ENCODE measurements around the gene BACH2. TPM values are rescaled to one million over a fixed set of nuclear protein-coding genes. Genes with fewer than 3 reads are reported as not detected.
A peak's percentile ranks its signal among the peaks of the same experiment; 100 is the strongest.

The BACH2 gene
- total RNA-seq, 4 donors from 2014 or later: 8.5 to 20.0 (median 13.3) TPM

DNA sequence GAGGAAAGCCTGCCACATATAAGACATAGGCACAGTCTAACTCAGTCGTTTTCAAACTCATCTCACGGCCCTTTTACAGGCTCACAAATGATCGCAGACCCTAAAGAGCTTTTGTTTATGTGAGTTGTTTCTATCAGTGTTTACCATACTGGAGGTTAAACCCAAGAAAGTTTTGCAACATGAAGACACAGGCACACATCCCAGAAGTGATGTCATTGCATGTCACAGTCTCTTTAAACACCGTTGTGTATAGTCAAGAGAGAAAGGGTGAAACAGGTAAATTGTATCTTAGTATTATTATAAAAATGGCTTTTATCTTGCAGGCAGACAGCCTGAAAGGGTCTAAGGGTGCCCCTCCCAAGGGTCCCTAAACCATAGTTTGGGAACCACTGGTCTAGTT lies 96.7 kb downstream of the BACH2 start:
- TF ChIP-seq, protein P1, sequence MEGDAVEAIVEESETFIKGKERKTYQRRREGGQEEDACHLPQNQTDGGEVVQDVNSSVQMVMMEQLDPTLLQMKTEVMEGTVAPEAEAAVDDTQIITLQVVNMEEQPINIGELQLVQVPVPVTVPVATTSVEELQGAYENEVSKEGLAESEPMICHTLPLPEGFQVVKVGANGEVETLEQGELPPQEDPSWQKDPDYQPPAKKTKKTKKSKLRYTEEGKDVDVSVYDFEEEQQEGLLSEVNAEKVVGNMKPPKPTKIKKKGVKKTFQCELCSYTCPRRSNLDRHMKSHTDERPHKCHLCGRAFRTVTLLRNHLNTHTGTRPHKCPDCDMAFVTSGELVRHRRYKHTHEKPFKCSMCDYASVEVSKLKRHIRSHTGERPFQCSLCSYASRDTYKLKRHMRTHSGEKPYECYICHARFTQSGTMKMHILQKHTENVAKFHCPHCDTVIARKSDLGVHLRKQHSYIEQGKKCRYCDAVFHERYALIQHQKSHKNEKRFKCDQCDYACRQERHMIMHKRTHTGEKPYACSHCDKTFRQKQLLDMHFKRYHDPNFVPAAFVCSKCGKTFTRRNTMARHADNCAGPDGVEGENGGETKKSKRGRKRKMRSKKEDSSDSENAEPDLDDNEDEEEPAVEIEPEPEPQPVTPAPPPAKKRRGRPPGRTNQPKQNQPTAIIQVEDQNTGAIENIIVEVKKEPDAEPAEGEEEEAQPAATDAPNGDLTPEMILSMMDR (IDR thresholded peaks at IDR 0.05): no peak
- TF ChIP-seq POLR2A (IDR thresholded peaks at IDR 0.05): no peak
- TF ChIP-seq EP300 (IDR thresholded peaks at IDR 0.05): no peak
- TF ChIP-seq POLR2AphosphoS5 (IDR thresholded peaks at IDR 0.05): no peak
- H3K36me3 ChIP-seq: no peaks in the 10 kb centered on the region
- no peak for DNase-seq (ENCODE audit: low spot score in 2 of 2)
- no peaks in the 10 kb centered on the region for H3K27me3 ChIP-seq
- peaks cover 5% of the 10 kb centered on the region for H3K4me1 ChIP-seq
- no peak overlapping the region for H3K4me3 ChIP-seq
- 80% methylated on average over 4 of the region's 4 CpGs for WGBS
- H3K9me3 ChIP-seq: no peaks in the 10 kb centered on the region
- no peak overlapping the region for H3K27ac ChIP-seq

DNA sequence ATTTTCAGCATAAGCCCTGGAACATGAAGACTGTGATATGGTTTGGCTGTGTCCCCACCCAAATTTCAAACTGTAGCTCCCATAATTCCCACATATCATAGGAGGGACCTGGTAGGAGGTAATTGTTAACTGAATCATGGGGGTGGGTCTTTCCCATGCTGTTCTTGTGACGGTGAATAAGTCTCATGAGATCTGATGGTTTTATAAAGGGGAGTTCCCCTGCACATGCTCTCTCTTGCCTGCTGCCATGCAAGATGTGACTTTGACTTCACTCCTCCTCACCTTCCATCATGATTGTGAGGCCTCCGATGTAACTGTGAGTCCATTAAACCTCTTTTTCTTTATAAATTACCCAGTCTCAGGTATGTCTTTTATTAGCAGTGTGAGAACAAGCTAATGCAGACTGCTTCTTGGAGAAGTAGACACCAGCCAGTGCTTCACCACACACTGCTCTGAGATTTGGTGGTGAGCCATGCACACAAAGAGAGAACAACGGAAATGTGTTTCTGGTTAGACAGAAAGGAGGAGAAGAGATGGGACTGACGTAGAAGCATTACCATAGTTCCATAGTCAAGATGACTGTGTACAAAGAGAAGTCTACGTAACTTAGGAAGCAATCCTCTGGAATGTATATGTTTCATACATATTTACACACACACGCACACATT lies 97.8 kb downstream of the BACH2 start:
- TF ChIP-seq, protein P1 (IDR thresholded peaks at IDR 0.05): no peak
- TF ChIP-seq EP300 (IDR thresholded peaks at IDR 0.05) (no peak), POLR2AphosphoS5 (IDR thresholded peaks at IDR 0.05) (no peak), POLR2A (IDR thresholded peaks at IDR 0.05) (no peak)
- 87% methylated on average over 6 of the region's 6 CpGs for WGBS
- no peak overlapping the region for H3K27ac ChIP-seq
- no peaks in the 10 kb centered on the region for H3K9me3 ChIP-seq
- H3K4me1 ChIP-seq: no peaks in the 10 kb centered on the region
- no peak overlapping the region for H3K4me3 ChIP-seq
- no peaks in the 10 kb centered on the region for H3K36me3 ChIP-seq
- no peak for DNase-seq (ENCODE audit: low spot score in 2 of 2)
- no peaks in the 10 kb centered on the region for H3K27me3 ChIP-seq

DNA sequence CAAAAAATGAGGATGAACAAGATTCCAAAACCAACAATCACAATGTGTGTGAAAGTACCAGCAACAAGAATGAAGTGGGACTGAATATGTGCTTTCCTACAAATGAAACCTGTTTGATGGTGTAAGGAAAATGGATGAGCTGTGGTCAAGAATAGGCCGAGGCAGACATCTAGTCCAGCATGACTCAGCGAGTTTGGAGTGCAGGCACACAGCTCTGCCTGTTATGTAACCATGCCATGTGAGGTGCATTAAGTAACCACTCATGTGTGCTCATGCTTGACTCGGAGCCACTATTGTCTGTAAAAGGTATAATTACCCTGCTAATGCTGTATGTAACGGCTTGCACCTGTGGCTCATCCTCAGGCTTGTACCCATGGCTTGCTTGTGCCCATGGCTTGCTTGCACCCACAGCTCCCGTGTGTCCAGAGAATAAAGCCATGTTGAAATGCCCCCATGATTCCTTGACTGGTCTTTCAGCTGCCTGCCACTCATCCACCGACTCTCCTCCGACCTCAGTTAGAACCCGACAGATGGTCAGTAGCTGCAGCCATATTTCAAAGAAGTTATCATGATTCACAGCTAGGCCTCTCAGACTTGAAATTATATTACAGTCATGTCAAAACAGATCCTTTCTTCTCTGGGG lies 98.7 kb downstream of the BACH2 start:
- H3K4me3 ChIP-seq: no peak overlapping the region
- H3K9me3 ChIP-seq: no peaks in the 10 kb centered on the region
- H3K27me3 ChIP-seq: no peaks in the 10 kb centered on the region
- no peaks in the 10 kb centered on the region for H3K4me1 ChIP-seq
- no peak for DNase-seq (ENCODE audit: low spot score in 2 of 2)
- H3K36me3 ChIP-seq: no peaks in the 10 kb centered on the region
- TF ChIP-seq, protein P1 (IDR thresholded peaks at IDR 0.05): no peak
- peak in 1 of 3 donors; percentile 42 for TF ChIP-seq POLR2AphosphoS5 (IDR thresholded peaks at IDR 0.05)
- WGBS: 86% methylated on average over 8 of the region's 8 CpGs
- no peak overlapping the region for H3K27ac ChIP-seq

DNA sequence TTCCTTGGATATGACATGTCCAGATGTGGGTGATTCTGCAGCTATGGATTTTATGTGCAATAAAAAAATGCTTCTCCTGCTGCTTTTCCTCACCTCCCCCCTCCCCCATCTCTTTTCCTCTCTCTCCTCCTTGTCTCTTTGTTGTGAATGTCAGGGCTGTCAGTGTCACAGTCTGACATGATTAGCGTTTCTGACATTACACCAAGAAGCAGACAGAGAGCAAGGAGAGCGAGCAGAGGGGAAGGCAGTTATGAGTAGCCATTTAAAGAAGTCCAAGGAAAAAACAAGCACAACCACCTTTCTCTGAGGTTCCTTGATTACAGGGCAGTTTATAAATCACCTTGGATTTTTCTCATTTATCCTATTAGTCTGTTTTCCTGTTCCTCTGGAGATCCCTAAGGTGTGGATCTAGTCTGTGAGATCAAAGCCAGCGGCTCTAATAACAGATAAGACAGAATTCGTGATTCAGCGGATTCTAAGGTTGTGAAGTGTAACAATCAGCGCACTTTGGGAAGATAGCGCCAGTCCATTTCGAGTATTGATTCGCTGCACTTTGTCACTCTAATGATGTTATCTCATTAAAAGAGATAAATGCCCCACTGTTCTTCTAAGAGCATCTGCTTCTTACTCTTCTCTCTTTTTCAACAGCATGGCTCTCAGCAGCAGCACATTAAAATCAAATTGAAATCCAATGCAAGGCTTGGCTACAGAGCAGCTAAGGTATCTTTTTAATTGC lies 101.4 kb downstream of the BACH2 start:
- no peaks in the 10 kb centered on the region for H3K36me3 ChIP-seq
- no peaks in the 10 kb centered on the region for H3K4me1 ChIP-seq
- H3K27me3 ChIP-seq: no peaks in the 10 kb centered on the region
- TF ChIP-seq POLR2AphosphoS5 (IDR thresholded peaks at IDR 0.05) (no peak), POLR2A (IDR thresholded peaks at IDR 0.05) (no peak), EP300 (IDR thresholded peaks at IDR 0.05) (no peak)
- TF ChIP-seq, protein P1 (IDR thresholded peaks at IDR 0.05): no peak
- H3K27ac ChIP-seq: no peak overlapping the region
- DNase-seq (ENCODE audit: low spot score in 2 of 2): no peak
- H3K9me3 ChIP-seq: no peaks in the 10 kb centered on the region
- 85% methylated on average over 9 of the region's 9 CpGs for WGBS
- no peak overlapping the region for H3K4me3 ChIP-seq

DNA sequence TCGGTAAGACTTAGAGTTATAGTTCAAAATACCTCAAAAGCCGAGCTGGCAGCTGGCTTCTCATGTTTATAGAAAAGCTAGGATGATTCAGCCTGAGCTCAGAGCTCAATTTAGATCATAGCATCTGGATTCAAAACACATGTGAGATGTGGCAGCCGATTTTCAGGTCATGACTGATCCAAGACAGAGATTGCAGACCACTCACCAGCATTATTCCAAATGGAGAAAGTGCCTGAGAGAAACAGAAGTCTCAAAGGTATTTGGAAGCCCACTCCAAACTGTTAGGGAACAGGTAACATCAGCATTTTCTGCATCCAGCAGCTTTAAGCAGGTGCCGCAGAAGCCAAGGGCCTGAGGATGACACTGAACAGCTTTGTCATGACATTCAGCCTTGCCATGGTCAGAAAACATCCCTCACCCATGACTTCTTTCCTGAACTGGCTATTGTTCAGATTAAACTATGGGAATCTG lies 102.2 kb downstream of the BACH2 start:
- no peak overlapping the region for H3K4me3 ChIP-seq
- no peak for DNase-seq (ENCODE audit: low spot score in 2 of 2)
- H3K27ac ChIP-seq: no peak overlapping the region
- H3K27me3 ChIP-seq: no peaks in the 10 kb centered on the region
- H3K9me3 ChIP-seq: no peaks in the 10 kb centered on the region
- no peaks in the 10 kb centered on the region for H3K4me1 ChIP-seq
- no peaks in the 10 kb centered on the region for H3K36me3 ChIP-seq
- TF ChIP-seq EP300 (IDR thresholded peaks at IDR 0.05) (no peak), POLR2A (IDR thresholded peaks at IDR 0.05) (no peak), POLR2AphosphoS5 (IDR thresholded peaks at IDR 0.05) (no peak)
- TF ChIP-seq, protein P1 (IDR thresholded peaks at IDR 0.05): no peak
- 40% methylated on average over 4 of the region's 4 CpGs for WGBS
